ENCODE data around the gene GRID1. TPM values are rescaled to one million over a fixed set of nuclear protein-coding genes. Genes with fewer than 3 reads are reported as not detected.

GRID1 gene
- total and polyA plus RNA-seq, 10 of the 15 experiments (the other 5 are each of a cell fraction or from before 2014, with no cell fraction given): 0.04 to 0.62 (median 0.08) TPM; not detected in 5

GRCh38 chr10:85995791-85996190, 370.8 kb downstream of the GRID1 start:
- ChIA-PET POLR2A (no interaction called here), CTCF (interaction anchor here (0.6 to 2.4 kb wide), 13 partner anchors 9 to 590 kb away, joined by 3 to 10 read pairs (median 3); no protein-coding TSS in a partner anchor), RAD21 (ENCODE audit: unreplicated experiment) (interaction anchor here (0.6 to 1.5 kb wide), 5 partner anchors 114 to 590 kb away, joined by 3 to 6 read pairs (median 3); no protein-coding TSS in a partner anchor), SMC1A (ENCODE audit: uncharacterized antibody, unreplicated experiment) (interaction anchor here (0.7 to 1.4 kb wide), 7 partner anchors 9 to 589 kb away, joined by 3 to 5 read pairs (median 3); no protein-coding TSS in a partner anchor)
- no peak overlapping the region for H3K27ac ChIP-seq (ENCODE audit: control insufficient read depth, insufficient read depth)
- TF ChIP-seq, protein P1, sequence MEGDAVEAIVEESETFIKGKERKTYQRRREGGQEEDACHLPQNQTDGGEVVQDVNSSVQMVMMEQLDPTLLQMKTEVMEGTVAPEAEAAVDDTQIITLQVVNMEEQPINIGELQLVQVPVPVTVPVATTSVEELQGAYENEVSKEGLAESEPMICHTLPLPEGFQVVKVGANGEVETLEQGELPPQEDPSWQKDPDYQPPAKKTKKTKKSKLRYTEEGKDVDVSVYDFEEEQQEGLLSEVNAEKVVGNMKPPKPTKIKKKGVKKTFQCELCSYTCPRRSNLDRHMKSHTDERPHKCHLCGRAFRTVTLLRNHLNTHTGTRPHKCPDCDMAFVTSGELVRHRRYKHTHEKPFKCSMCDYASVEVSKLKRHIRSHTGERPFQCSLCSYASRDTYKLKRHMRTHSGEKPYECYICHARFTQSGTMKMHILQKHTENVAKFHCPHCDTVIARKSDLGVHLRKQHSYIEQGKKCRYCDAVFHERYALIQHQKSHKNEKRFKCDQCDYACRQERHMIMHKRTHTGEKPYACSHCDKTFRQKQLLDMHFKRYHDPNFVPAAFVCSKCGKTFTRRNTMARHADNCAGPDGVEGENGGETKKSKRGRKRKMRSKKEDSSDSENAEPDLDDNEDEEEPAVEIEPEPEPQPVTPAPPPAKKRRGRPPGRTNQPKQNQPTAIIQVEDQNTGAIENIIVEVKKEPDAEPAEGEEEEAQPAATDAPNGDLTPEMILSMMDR (IDR thresholded peaks at IDR 0.05 in 2 of 3, conservative IDR thresholded peaks at IDR 0.05 in 1 of 3; ENCODE audit: control insufficient read depth in 2 of 3, extremely low read depth in 1 of 3, insufficient read depth in 1 of 3, low read depth in 3 of 3, low read length in 3 of 3): peak; percentile 43 to 64 (median 49); a peak in 5 of 6 replicates
- TF ChIP-seq SIX5 (IDR thresholded peaks at IDR 0.05; ENCODE audit: low read depth, low read length, severe bottlenecking) (no peak), SMC3 (IDR thresholded peaks at IDR 0.05; ENCODE audit: borderline replicate concordance, low read length) (peak; percentile 51; the same call in 1 of the 2 replicates), RAD21 (IDR thresholded peaks at IDR 0.05; ENCODE audit: insufficient read depth, low read depth, low read length) (peak; percentile 45), CREB1 (IDR thresholded peaks at IDR 0.05; ENCODE audit: low read depth) (no peak), SMAD1 (IDR thresholded peaks at IDR 0.05; ENCODE audit: low read depth, partially characterized antibody) (no peak)
- TF ChIP-seq, protein P2, sequence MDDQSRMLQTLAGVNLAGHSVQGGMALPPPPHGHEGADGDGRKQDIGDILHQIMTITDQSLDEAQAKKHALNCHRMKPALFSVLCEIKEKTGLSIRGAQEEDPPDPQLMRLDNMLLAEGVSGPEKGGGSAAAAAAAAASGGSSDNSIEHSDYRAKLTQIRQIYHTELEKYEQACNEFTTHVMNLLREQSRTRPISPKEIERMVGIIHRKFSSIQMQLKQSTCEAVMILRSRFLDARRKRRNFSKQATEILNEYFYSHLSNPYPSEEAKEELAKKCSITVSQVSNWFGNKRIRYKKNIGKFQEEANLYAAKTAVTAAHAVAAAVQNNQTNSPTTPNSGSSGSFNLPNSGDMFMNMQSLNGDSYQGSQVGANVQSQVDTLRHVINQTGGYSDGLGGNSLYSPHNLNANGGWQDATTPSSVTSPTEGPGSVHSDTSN (IDR thresholded peaks at IDR 0.05; ENCODE audit: insufficient replicate concordance, low read depth, low read length): no peak
- TF ChIP-seq, protein P3, sequence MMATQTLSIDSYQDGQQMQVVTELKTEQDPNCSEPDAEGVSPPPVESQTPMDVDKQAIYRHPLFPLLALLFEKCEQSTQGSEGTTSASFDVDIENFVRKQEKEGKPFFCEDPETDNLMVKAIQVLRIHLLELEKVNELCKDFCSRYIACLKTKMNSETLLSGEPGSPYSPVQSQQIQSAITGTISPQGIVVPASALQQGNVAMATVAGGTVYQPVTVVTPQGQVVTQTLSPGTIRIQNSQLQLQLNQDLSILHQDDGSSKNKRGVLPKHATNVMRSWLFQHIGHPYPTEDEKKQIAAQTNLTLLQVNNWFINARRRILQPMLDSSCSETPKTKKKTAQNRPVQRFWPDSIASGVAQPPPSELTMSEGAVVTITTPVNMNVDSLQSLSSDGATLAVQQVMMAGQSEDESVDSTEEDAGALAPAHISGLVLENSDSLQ (IDR thresholded peaks at IDR 0.05): no peak
- peak; percentile 83 for ATAC-seq
- peak; percentile 20 for DNase-seq (ENCODE audit: low read depth, low spot score)
- H3K9me3 ChIP-seq (replicated peaks; ENCODE audit: control insufficient read depth, insufficient read depth, low read length): no peaks in the 10 kb centered on the region
- BruUV-seq (replicated peaks): no TSS peak
- WGBS (ENCODE audit: insufficient coverage, insufficient replicate concordance, low lambda C conversion rate, missing lambda C conversion rate): 2% methylated on average over 3 of the region's 3 CpGs
- no peaks in the 10 kb centered on the region for H3K36me3 ChIP-seq (ENCODE audit: control insufficient read depth in 2 of 2, insufficient read depth in 2 of 2, low read length in 1 of 2)
- FAIRE-seq: no peak
- in situ Hi-C loops (cut with MboI): no loop called here
- no peaks in the 10 kb centered on the region for H4K20me1 ChIP-seq (ENCODE audit: control insufficient read depth, insufficient read depth)
- H3K27me3 ChIP-seq (replicated peaks in 1 of 2; ENCODE audit: control insufficient read depth in 2 of 2, insufficient read depth in 2 of 2, low read length in 1 of 2): 0 out of 4 replicates have a peak, but pooled peaks cover 0 to 2% of the 10 kb centered on the region in 2 experiments
- no peak overlapping the region for H3K4me2 ChIP-seq (ENCODE audit: control insufficient read depth, insufficient read depth)
- no peak overlapping the region for H3K9ac ChIP-seq (ENCODE audit: control insufficient read depth, insufficient read depth, low read length)
- no peaks in the 10 kb centered on the region for H3K4me1 ChIP-seq (ENCODE audit: control insufficient read depth, insufficient read depth, low read length)
- intact Hi-C loops (cut with micrococcal nuclease; ENCODE audit: unreplicated experiment): loop anchor here (1.0 kb wide), 1 partner anchor 382 kb away; no protein-coding TSS in a partner anchor
- no peak overlapping the region for H2AFZ ChIP-seq (ENCODE audit: control insufficient read depth, low read depth, low read length)
- H3K4me3 ChIP-seq: no peak overlapping the region
- H3K79me2 ChIP-seq (ENCODE audit: control insufficient read depth, insufficient read depth, low read length): no peaks in the 10 kb centered on the region
